ENCODE data around the gene KBTBD7.
"Not testable (repeated sequence)": the region's sequence is repeated elsewhere in the genome, so short reads cannot be mapped to it uniquely, and the experiment has no call there.

KBTBD7 gene

DNA sequence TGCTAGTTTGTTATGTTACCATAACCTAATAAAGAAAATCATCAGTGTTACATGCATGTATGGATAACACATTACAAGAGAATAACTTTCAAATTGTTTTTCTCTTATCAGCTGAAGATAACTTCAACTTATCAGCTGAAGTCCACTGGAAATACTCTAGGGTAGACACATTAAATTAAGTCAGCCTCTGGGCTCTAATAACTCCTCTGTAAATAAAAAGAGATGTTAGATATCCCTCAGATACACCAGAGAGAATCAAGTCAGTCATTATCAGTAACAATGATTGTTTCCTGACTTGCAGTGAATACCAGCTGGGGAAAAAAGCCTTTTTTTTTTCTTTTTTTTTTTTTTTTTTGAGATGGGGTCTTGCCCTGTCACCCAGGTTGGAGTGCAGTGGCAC is 1.6 kb upstream of the KBTBD7 start:
- DNase-seq (ENCODE audit: low spot score), result no peak

DNA sequence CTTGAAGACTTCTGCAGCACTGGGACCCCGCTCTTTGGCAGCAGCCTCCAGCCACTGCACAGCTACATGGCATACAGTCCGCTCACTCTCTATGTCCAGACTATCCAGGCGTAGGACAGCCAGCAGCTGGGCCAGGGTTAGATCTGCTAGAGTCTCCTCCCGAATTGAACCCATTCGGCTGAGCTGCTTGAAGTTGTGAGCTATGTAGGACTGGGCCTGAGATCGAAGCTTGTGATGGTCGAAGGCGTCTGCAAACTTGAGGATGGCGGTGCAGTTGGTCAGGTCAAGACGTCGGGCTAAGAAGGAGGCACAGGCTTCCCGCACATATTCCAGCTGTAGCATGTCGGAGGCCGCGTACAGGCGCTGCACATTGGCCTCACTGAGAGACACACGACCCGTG is 900 bp downstream of the KBTBD7 start:
- DNase-seq (ENCODE audit: low spot score), result no peak

DNA sequence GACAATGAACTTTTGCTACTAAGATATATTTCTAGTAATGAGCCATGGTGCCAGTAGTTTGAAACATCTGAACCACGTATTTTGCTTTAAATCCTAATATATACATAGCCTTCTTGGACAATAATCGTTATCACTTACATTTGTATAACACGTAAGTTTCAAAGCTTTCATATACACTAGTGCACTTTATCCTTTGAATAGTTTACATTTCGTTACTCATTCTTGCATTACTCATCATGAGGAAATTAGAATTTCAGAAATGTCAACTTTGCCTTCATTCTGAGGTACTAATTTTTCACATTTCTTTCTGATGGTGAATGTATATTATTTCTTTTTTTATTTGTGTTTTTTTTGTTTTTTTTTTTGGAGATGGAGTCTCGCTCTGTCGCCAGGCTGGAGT is 5.8 kb downstream of the KBTBD7 start:
- DNase-seq (ENCODE audit: low spot score), result no peak

DNA sequence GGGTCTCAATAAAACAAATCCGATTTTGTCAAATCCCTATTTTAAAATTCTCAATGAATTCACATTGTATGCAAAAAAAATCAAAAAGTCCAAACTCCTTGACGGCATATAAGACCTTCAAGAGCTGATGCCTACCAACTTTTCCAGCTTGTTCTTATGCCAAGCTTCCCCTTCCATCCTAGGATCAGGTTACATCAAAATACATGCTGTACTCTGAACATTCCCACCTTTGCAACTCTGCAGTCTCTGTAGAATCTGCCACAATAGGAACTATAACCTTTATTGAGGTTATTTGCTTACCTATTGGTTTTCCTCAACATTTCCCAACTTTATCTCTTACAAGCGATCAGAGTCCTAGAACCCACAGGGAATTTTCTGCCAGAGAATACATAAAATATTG is 7.9 kb downstream of the KBTBD7 start:
- DNase-seq (ENCODE audit: low spot score), result no peak

DNA sequence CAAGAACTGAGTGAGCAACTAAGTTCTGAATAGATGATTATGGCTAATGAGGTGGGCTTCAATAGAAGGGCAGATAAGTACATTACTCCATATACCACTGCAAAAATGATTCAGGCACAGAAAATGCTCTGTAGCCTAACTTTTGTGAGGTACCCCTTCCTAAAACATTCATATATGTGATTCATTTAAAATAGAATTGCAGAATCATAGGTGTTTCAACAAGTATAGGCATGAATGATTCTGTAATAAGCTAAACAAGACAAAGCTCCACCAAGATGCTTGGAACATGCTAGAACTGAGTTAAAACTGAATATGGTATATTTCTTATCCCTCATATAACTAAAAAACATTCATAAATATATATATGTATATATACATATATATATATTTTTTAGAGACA is 12.1 kb downstream of the KBTBD7 start:
- DNase-seq (ENCODE audit: low spot score), result no peak

DNA sequence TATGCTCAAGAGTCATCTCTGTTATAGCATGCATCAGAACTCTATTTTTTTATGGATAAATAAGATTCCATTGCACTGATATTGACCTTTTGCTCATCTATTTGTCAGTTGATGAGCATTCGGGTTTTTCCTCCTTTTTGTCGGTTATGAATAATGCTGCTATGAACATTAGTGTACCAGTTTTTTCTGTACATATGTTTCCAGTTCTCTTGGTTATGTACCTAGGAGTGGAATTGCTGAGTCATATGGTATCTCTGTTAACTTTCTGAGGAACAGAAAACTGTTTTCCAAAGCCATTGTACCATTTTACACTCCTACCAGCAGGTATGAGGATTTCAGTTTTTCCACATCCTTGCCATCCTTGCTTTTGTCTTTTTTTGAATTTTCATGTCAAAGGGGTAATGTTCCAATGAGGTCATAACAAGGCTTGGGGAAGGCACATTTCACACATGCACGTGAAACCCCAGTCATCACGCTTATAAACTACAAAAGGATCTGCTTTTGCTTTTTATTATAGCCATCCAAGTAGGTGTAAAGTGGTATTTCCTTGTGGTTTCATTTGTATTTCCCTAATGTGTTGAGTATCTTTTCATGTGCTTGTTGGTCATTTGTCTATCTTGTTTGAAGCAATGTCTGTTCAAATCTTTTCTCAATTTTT is 14.6 kb downstream of the KBTBD7 start:
- DNase-seq (ENCODE audit: low spot score), result peak; percentile 6

DNA sequence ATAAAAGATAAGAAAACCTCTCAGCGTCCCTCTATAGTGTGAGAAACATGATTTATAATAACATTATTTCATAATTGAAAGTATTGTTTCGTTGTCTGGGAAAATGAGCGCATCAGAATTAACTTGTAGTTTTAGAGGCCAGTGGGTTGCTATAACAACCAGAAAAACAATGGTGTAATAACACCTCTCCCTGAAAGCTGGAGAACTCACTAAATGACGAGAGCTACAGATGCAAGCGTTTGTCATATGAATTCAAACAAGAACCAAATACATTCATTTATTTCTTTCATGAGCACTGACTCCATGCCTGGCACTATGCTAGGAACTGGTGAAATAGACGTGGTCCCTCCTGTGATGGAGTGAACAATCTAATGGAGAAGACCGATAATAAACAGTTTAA is 16.3 kb downstream of the KBTBD7 start:
- DNase-seq (ENCODE audit: low spot score), result no peak

DNA sequence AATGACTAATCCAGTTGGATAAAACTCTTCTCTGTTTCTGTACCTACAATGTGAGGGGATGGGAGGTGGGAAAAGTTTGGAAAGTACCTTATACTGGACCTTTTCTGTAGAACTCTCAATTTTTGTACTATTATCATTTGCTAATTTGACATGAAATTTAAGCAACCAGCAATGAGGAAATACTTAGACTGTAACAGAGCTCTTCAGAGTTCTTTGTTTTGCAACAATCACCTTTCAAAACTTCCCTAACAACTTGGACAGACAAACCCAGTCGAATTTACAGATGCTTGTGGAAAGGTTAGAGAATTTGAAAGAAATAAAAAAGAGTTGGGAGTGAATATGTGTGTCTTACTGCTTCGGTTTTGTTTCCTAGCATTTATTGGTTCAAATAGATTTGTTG is 16.8 kb downstream of the KBTBD7 start:
- DNase-seq (ENCODE audit: low spot score), result no peak

DNA sequence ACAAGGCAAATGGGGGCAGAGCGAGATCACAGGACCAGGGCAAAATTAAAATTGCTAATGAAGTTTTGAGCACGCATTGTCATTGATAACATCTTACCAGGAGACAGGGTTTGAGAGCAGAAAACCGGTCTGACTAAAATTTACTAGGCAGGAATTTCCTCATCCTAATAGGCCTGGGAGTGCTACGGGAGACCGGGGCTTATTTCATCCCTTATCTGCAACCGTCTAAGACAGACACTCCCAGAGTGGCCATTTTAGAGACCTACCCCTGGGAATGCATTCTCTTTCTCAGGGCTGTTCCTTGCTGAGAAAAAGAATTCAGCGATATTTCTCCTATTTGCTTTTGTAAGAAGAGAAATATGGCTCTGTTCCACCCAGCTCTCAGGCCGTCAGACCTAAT is 18.8 kb downstream of the KBTBD7 start:
- DNase-seq (ENCODE audit: low spot score), result not testable (repeated sequence)

DNA sequence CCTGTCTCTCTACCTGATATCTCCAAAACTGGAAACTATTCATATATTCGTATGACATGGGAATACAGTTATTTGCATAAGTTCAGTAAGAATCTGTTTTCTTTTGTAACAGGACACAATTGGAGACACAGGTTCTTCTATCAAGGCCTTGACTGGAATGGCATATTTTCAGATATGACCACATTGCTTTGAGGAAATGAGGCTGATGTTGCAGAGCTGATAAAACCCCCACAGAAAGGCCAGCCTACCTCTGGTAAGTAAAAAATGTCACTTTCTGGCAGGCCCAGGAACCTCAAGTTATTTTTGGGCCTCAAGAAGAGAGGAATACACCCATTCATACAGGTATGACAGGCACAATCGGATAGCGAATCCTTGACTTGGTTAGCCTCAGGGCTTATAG is 32.2 kb downstream of the KBTBD7 start:
- DNase-seq (ENCODE audit: low spot score), result no peak

DNA sequence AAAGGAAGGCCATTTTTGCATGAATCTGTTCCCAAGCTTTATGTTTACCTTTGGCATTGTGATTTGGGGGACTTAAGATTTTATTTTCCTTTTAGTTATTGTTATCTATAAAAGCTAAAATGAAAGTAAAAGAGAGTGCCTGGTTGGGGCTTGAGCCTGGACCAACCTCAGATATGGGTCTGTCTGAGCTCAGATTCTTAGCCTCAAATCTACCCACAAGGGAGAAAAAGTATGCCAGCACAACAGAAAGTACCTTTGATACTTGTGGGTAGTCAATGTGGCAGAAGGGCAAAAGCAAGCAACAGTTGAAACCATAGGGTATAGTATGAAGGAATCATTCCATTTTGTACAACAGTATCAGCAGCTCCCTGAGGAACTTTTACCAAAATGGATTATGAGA is 35.2 kb downstream of the KBTBD7 start:
- DNase-seq (ENCODE audit: low spot score), result no peak

DNA sequence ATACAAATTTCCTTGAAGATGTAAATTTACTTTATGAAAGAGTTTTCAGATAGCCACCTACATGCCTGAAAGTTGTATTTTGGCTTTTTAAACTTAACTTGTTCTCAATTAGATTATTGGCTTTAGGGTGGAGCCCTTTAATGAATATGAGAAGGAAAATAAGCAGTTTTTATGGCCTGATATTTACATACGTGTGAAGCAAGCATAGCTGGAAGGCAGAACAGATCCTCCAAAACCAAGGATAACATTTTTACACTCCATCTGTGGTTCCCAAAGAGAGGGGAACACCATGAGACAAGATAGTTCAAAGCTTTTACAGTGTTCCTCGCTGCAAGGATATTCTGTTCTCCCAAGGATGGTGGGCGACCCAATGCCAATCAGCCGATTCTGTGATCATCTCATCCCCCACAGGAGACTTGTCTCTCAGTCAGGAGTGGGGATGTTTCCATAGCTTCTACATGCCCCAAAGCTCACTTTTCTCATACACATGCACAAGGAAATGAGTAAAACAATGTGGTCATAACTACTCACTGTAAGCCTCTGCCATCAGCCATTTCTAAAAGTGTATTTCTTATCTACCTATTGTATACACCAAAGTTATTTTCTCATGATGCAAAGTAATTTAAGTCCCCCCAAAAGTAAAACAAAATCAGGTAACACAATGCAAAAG is 37.2 kb downstream of the KBTBD7 start:
- DNase-seq (ENCODE audit: low spot score), result no peak

DNA sequence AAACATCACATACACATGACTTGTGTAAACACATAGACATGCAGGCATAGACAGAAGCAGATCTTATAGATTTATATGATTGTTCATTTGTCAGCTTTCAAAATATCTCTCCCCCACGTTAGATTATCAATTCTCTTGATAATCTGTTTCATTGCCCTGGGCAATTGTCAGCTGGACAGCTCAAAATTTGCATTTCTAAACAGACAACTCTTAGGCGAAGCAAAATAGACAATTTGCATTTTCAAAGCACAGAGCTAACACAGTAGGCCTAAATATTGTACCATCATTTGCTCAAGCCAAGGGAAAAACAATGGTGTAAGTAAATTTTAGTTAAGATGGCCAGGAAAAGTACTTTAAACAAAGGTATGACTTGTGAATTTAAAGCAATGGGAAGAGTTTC is 37.7 kb downstream of the KBTBD7 start:
- no peak for DNase-seq (ENCODE audit: low spot score)

DNA sequence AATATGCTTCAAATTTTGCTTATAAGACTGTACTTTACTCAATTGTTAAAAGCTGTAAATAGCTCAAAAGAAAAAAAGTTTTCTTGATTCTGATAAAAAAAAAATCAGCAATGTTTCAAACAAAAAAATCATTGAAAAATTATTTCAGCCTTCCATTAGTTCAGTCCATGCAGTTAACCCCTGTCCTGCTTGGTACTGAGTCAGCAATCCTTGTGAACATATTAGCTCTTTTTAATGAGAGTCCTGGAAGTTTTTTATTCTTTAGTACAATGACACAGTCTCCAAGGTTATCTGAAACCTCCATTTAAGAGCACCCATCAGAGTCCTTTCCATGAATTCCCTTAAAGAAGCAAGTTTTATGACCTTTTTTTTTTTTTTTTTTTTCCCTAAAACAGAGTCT is 40.3 kb downstream of the KBTBD7 start:
- no peak for DNase-seq (ENCODE audit: low spot score)

DNA sequence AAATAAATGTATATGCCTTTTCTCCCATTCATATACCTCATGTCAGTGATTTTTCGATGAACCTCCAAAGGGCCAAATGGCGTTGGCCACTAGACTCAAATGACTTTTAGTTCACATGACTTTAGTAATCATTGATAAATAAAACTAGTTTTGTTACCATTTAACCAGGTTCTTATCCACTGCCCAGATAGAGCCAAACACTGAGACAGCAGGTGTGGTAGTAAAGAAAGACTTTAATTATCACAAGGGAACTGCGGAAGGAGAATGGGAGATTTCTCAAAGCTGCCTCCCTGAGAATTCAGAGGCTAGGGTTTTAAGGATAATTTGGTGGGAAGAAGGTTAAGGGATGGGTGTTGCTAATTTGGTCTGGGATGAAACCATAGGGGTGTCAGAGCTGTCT is 42.4 kb downstream of the KBTBD7 start:
- DNase-seq (ENCODE audit: low spot score), result no peak

DNA sequence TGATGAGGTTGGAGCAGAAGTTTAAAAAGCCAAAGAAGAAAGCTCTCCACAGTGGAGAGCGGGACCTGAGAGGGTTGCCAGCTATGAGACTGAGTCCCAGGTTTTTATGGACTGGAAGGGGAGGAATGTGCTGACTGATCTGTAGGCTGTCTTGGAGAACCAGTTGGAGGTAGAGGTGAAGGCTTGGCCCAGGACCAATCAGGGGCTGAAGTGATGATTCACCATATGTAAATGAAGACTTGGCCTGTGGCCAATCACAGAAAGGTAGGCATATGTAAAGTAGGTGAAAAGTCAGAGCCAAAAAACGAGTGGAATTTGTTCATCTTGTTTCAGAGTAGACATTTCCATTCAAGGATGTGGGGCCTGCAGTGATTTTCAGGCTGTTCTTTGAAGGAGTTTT is 44.3 kb downstream of the KBTBD7 start:
- DNase-seq (ENCODE audit: low spot score), result no peak

DNA sequence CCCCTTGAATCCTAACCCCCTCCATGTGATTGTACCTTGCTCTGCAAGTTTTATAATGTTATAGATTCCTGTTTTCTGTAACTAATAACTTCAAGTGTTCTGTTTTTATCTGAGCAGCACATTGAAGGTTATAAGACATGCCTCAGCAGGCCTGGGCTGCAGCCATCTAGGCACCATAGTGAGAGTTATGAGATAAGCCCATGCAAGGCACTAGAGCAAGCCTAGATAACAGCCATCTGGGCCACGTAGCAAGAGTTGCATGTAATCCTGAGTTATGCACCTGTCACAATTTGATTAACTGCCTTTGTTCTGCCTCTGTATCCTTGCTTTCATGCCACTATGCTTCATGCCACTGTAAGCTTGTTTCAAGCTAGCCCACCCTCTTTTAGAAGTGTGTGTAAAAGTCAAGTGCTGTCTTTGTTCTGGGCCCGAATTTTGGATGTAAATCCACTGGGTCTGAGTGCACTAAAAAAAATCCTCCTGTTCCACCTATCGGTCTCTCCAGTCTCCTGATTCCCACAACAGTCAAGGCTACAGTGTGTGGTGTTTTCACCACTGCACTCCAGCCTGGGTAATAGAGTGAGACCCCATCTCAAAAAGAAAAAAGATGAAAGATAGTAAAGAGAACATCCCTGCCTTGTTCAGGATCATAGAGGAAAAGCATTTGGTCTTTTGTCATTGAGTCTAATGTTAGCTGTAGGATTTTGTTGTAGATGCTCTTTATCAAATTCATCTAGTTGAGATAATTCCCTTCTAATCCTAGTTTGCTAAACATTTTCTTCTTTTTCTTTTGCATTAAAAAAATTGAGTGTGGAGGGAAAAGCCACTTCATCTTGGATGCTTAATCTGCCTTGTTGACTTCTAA is 45.7 kb downstream of the KBTBD7 start:
- no peak for DNase-seq (ENCODE audit: low spot score)

DNA sequence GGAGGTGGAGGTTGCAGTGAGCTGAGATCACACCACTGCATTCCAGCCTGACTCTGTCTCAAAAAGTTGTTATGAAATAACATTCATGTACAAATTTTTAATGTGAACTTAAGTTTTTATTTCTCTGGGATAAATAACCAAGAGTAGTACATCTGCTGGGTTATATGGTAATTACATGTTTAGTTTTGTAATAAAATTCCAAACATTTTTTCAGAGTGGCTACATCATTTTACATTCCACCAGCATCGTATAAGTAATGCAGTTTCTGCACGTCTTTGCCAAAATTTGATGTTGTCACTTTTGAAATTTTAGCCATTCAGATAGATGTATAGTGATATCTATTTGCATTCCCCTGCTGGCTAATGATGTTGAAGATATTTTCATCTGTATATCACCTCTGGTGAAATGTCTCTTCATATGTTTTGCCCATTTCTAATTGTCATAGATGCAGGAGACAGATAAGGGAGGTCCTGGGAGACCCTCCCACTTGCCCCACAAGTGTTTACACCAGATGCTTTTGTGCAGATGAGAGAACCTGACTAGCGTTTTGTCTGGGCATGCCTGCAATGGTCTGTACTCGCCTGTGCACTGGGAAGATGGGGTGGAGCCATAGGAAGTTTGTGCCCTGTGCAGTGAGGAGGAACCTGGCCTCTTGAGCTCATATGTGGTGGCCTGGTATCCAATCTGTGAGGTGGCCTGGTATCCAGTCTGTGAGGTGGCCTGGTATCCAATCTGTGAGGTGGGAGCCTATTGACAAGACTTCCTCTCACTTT is 49.0 kb downstream of the KBTBD7 start:
- DNase-seq (ENCODE audit: low spot score), result peak; percentile 20

DNA sequence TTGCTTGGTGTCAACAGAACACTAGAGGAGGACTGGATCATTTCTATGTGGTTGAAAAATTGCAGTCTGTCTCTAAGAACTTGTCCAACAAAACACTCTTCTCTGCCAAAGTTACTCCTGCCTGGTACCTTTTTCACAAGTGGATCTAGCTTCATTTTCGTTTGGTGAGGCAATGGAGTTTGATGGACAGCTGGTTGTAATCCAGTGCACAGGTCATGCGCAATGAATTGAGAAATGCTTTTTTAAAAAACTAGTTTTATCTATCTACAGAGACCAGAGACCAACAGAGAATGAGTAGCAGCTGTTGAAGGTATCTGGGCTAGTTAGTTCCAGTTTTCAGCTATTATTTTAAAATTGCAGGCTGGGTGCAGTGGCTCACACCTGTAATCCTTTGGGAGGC is 49.8 kb downstream of the KBTBD7 start:
- DNase-seq (ENCODE audit: low spot score), result no peak

Data from GM03348 (cell line).